GM21529 (cell line): ENCODE measurements around the gene SYP.
"Not testable (repeated sequence)": the region's sequence is repeated elsewhere in the genome, so short reads cannot be mapped to it uniquely, and the experiment has no call there.

ENCODE experiments used
- ATAC-seq: cut with Tn5 transposase; IDR thresholded peaks from one replicate; pipeline ENCODE4 v1.9.1; 2021; ENCODE audit not compliant: unreplicated experiment

Gene SYP

GRCh38 chrX:49171752-49172279 lies 28.2 kb downstream of the SYP start, which contains the start of gene PLP2:
Gene PLP2 (plus strand): TSS chrX:49171898. CDS start chrX:49172001, 103 bp downstream.
- ATAC-seq: peak; percentile 41

DNA sequence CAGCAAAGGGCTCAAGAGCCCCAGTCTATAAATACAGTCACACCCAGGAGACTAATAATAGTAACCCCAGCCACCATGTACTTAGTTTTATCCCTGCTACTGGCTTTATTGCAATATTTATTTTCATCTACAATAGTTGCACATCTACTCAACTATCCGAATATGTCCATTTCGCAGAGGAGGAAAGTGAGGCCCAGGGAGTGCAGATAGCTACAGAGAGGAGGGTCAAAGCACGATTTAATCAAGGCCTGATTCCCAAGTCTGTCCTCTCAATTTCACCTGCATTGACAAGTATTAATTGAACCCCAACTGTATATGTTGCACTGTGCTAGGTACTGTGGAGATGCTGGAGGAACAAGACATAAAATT lies 32.3 kb downstream of the SYP start:
- no peak for ATAC-seq

- ATAC-seq: no peak
Observed at GRCh38 chrX:49166914-49167739, 32.9 kb downstream of the SYP start.

- ATAC-seq: peak; percentile 38
Observed at GRCh38 chrX:49165901-49166881, 33.8 kb downstream of the SYP start.

- ATAC-seq: no peak
Observed at GRCh38 chrX:49164589-49165360, 35.2 kb downstream of the SYP start.

GRCh38 chrX:49163555-49164419 lies 36.2 kb downstream of the SYP start:
- peak; percentile 54 for ATAC-seq

- ATAC-seq: no peak
Observed at GRCh38 chrX:49162620-49163019, 37.4 kb downstream of the SYP start, which contains the start of gene MAGIX. Gene MAGIX (plus strand): TSS chrX:49162758. CDS start chrX:49162890, 132 bp downstream.

- no peak for ATAC-seq
Observed at GRCh38 chrX:49161632-49162031, 38.4 kb downstream of the SYP start.

GRCh38 chrX:49160908-49161307 lies 39.1 kb downstream of the SYP start:
- no peak for ATAC-seq

GRCh38 chrX:49157194-49157593 lies 42.8 kb downstream of the SYP start:
- no peak for ATAC-seq

GRCh38 chrX:49155900-49156837 lies 43.8 kb downstream of the SYP start:
- ATAC-seq: peak; percentile 84

DNA sequence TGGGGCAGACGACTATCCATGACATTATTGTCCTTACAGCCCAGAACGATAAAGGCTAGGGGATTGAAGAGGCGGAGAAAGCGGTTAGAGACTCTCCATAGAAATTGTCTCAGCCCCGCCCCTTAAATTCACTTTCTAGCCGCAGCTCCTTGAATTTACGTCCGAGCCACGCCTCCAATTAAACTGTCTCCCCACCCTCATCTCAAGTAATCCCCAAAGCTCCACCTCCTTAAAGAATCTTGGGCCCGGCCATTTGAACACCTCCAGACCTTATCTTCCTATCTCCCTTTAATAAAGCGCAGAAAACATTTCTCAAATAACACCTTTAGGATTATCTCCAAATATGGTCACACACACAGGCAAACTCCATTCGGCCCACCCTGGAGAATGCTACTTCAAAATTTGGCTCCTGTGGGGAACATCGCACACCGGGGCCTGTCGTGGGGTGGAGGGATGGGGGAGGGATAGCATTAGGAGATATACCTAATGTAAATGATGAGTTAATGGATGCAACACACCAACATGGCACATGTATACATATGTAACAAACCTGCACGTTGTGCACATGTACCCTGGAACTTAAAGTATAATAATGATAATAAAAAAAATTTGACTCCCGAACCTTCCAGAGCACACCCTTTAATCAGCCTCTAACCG lies 44.6 kb downstream of the SYP start:
- ATAC-seq: peak; percentile 9

DNA sequence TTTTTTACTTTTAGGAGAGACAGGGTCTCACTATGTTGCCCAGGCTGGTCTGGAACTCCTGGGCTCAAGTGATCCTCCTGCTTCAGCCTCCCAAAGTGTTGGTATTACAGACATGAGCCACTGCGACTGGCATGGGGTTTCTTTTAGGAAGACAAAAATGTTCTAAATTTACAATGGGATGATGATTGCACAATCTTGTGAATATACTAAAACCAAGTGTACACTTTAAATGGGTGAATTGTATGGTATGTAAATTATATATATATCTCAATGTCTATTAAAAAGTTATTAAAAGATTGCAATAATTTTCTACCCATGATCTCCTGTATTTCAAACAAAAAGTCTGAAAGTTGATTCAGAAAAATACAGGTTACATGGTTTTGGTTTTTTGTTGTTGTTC lies 46.5 kb downstream of the SYP start:
- ATAC-seq: no peak

DNA sequence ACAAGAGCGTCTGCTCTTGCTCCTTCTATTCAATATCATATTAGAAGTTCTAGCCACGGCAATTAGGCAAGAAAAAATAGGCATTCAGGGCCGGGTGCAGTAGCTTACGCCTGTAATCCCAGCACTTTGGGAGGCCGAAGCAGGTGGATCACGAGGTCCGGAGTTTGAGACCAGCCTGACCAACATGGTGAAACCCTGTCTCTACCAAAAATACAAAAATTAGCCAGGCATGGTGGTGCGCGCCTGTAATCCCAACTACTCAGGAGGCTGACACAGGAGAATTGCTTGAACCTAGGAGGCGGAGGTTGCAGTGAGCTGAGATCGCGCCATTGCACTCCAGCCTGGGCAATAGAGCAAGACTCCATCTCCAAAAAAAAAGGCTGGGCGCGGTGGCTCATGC lies 50.7 kb downstream of the SYP start:
- ATAC-seq: not testable (repeated sequence)

GRCh38 chrX:49148390-49149100 lies 51.4 kb downstream of the SYP start:
- not testable (repeated sequence) for ATAC-seq

DNA sequence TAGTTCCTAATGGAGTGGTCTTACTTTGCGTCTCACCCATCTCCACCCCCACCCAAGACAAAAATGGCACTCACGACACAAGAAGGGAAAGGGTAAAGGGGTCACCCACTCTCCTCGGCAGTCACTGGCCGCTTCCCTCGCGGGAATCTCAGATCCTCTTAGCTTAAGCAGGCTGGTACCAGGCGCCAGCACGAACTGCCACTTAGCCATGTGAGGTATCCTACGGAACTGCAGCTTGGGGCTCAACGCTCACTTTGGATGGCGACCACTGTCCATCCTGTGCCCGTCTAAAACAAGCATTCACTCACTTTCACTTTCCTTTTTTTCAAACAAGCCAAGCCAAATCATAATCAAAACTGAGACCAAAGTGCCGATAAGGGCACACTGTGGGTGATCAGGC lies 52.1 kb downstream of the SYP start:
- no peak for ATAC-seq

DNA sequence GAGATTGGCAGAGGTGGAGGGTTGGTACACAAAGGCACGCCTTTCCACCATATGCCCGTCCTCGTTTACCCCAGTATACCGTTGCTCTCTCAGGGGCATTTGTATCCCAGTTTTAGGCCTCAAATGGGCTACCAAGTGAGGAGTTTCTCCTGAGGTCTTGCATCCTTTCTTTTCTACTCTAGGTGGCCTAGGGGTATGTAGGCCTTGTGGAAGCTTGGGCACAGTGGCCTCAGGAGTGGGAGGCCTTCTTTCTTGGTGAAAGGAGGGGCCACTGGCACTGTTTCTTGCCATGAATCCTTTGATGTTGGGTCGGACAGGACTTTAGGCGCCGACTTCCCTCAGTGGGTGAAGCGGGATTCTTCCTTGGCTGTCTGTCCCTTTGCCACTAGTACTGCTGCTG lies 52.7 kb downstream of the SYP start:
- no peak for ATAC-seq
